Esophagus squamous epithelium (tissue), 5 donors: ENCODE data around the gene ARAP3. TPM values are rescaled to one million over a fixed set of nuclear protein-coding genes. Genes with fewer than 3 reads are reported as not detected.
"Not testable (repeated sequence)": the region's sequence is repeated elsewhere in the genome, so short reads cannot be mapped to it uniquely, and the experiment has no call there.

Source experiments
- DNase-seq: peaks from one replicate; lab custom pipeline; 2025; lab: John Stamatoyannopoulos, UW
- H3K27ac ChIP-seq, 4 donors: fragments of 200-600 bp; sonication (generic); one replicate each; pipeline ENCODE4 v1.5.1; 2016 to 2019; ENCODE audit warnings: mild to moderate bottlenecking in 1 of 4
- H3K27me3 ChIP-seq, 4 donors: fragments of 200-600 bp; sonication (generic); 1 replicate in 3 of 4; 2 replicates in 1 of 4; pipeline versions ENCODE4 v1.5.1 to v1.6.0; 2017 to 2021; ENCODE audit warnings: antibody characterized with exemption in 1 of 4
- H3K36me3 ChIP-seq, 3 donors: fragments of 200-600 bp; sonication (generic); one replicate each; pipeline ENCODE4 v1.5.1; 2016 to 2019
- H3K4me1 ChIP-seq, 3 donors: fragments of 200-600 bp; sonication (generic); one replicate each; pipeline ENCODE4 v1.5.1; 2017 to 2019
- H3K4me3 ChIP-seq, 4 donors: fragments of 200-600 bp; sonication (generic); 1 replicate in 3 of 4; 2 replicates in 1 of 4; pipeline ENCODE4 v1.5.1; 2016 to 2019; ENCODE audit warnings: mild to moderate bottlenecking in 2 of 4, moderate library complexity in 1 of 4
- H3K9me3 ChIP-seq, 3 donors: fragments of 200-600 bp; sonication (generic); one replicate each; pipeline ENCODE4 v1.5.1; 2016 to 2019
- POLR2A ChIP-seq, 4 donors: fragments of 450-650 bp; IDR thresholded peaks; one replicate each; pipeline ENCODE4 v1.6.1; 2017; ENCODE audit warnings: antibody characterized with exemption in 4 of 4, mild to moderate bottlenecking in 4 of 4, moderate library complexity in 3 of 4
- WGBS, 2 donors: methylation state at CpG; one replicate each; pipeline ENCODE4 v1.1.5; 2018; 5-methylcytosine and 5-hydroxymethylcytosine counted together
- intact Hi-C: fragments of 100-400 bp; cut with DNase I; formaldehyde crosslinking; loops from one replicate; pipeline ENCODE4 v1.15.0; 2022
- total RNA-seq, 4 donors: library from RNA; depleted of rRNA; stranded (reverse); fragments of >200 nt; gene quantifications; one replicate each; pipeline ENCODE4 v1.1.0, GENCODE V29; 2016
- TF ChIP-seq, protein P1 (sequence below), 6 experiments: fragments of 450-650 bp in 4 of 6; fragments of 200-600 bp in 2 of 6; sonication (generic) in 2 of 6; IDR thresholded peaks; one replicate each; pipeline ENCODE4 v1.5.1; 2016 to 2019; ENCODE audit warnings: antibody characterized with exemption in 6 of 6, mild to moderate bottlenecking in 4 of 6, moderate library complexity in 4 of 6
- donor health status: DM: yes; HTN: yes; CAD: no.

ARAP3 gene, protein sequence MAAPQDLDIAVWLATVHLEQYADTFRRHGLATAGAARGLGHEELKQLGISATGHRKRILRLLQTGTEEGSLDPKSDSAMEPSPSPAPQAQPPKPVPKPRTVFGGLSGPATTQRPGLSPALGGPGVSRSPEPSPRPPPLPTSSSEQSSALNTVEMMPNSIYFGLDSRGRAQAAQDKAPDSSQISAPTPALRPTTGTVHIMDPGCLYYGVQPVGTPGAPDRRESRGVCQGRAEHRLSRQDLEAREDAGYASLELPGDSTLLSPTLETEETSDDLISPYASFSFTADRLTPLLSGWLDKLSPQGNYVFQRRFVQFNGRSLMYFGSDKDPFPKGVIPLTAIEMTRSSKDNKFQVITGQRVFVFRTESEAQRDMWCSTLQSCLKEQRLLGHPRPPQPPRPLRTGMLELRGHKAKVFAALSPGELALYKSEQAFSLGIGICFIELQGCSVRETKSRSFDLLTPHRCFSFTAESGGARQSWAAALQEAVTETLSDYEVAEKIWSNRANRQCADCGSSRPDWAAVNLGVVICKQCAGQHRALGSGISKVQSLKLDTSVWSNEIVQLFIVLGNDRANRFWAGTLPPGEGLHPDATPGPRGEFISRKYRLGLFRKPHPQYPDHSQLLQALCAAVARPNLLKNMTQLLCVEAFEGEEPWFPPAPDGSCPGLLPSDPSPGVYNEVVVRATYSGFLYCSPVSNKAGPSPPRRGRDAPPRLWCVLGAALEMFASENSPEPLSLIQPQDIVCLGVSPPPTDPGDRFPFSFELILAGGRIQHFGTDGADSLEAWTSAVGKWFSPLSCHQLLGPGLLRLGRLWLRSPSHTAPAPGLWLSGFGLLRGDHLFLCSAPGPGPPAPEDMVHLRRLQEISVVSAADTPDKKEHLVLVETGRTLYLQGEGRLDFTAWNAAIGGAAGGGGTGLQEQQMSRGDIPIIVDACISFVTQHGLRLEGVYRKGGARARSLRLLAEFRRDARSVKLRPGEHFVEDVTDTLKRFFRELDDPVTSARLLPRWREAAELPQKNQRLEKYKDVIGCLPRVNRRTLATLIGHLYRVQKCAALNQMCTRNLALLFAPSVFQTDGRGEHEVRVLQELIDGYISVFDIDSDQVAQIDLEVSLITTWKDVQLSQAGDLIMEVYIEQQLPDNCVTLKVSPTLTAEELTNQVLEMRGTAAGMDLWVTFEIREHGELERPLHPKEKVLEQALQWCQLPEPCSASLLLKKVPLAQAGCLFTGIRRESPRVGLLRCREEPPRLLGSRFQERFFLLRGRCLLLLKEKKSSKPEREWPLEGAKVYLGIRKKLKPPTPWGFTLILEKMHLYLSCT (N-terminal part only)
- total RNA-seq = 1 to 10 TPM; 1.1 to 5.9 (median 2.4) TPM

DNA sequence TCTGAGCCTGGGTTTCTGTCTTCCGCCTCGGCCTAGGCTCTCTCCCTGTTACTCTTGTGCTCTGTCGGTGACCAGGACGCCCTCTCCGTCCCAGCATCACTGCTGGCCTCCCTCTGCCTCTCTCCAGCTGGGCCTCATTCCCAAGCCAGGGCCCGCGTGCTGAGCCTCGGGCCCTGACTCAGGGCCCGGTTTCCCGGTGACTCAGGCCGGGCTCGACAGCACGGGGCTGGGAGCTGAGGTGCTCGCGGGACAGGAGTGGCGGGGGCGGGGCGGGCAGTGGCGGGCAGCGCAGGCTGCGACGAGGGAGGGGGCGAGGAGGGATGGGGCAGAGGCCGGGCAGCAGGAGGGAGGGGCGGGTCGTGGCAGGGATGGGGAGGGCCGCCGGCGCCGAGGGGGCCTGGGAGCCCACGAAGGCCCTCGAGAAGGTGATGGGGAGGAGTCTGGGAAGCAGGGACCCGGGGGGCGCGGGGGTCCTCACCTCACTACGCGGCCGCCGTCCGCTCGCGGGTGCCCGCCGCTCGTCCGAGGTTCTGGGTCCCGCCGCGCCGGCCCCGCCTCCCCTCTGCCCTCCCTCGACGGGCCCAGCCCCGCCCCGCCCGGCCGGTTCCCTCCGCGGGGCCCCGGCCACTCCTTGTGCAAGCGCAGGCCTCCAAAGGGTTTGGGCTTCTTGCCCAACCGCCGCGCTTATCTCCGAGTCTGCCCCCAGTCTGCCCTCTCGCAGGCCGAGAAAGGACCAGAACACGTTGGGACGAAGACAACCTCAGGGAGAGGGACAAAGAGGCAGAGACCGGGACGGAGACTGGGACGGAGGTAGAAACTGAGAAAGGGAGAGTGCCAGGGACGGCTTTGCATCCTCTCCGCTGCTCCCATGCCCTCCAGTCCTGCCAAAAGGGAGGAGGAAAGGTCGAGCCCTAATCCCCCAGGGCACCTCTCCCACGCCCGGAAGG is at the start of gene ARAP3:
Gene ARAP3 (minus strand): TSS at position 536 of the 947 bp plus-strand sequence. CDS start 1,744 bp downstream, outside the sequence.
- Histone ChIP-seq H3K9me3 (no peaks in the 10 kb centered on the region), H3K4me1 (peaks cover 17 to 48% (median 18%) of the 10 kb centered on the region in 3 donors), H3K27ac (peak within 1 kb of the TSS; percentile 81 to 93 (median 86)), H3K36me3 (no peaks in the 10 kb centered on the region), H3K4me3 (peak within 1 kb of the TSS; percentile 50 to 77 (median 59)), H3K27me3 (no peaks in the 10 kb centered on the region)
- DNase-seq = no peak
- 7 to 16% methylated on average over 10 to 12 of the region's 77 CpGs for WGBS, 2 donors
- TF ChIP-seq, protein P1, sequence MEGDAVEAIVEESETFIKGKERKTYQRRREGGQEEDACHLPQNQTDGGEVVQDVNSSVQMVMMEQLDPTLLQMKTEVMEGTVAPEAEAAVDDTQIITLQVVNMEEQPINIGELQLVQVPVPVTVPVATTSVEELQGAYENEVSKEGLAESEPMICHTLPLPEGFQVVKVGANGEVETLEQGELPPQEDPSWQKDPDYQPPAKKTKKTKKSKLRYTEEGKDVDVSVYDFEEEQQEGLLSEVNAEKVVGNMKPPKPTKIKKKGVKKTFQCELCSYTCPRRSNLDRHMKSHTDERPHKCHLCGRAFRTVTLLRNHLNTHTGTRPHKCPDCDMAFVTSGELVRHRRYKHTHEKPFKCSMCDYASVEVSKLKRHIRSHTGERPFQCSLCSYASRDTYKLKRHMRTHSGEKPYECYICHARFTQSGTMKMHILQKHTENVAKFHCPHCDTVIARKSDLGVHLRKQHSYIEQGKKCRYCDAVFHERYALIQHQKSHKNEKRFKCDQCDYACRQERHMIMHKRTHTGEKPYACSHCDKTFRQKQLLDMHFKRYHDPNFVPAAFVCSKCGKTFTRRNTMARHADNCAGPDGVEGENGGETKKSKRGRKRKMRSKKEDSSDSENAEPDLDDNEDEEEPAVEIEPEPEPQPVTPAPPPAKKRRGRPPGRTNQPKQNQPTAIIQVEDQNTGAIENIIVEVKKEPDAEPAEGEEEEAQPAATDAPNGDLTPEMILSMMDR (IDR thresholded peaks at IDR 0.05) = no peak
- intact Hi-C loops = no loop called here

DNA sequence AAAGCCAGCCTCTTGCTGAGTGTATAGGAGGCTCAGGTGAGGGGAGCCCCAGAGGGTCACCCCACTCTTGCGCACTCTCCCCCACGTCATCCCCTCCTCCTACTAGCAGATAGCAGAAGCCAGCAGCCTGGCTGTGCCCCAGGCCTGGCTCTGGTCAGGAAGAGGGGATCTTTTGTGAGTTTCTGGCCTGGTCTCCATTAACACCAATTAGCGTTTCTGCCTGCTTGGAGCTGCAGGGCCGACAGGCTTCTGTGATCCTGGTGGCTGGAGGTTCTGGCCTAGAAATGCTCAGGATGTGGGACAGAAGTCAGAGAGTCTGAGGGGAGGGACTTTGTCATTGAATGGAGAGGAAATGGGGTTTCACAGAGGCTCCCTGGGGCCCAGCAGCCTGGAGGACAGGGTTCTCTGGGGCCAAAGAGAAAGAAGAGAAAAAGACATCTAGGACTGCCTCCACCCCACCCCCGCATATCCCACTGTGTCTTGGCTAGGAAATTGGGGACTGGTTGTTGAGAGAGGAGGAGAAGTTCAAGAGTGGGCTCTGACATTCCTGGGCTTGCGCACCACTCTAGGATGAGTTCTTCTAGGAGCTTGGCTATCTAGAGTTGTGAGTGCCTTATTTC is 47.5 kb upstream of the ARAP3 start:
- Histone ChIP-seq H3K36me3 (no peaks in the 10 kb centered on the region), H3K9me3 (no peaks in the 10 kb centered on the region), H3K27me3 (peaks cover 0 to 21% (median 0%) of the 10 kb centered on the region in 4 donors), H3K4me1 (no peaks in the 10 kb centered on the region), H3K27ac (no peak overlapping the region), H3K4me3 (no peak overlapping the region)
- no peak for TF ChIP-seq POLR2A (IDR thresholded peaks at IDR 0.05)
- TF ChIP-seq, protein P1 (IDR thresholded peaks at IDR 0.05) = no peak
- intact Hi-C loops = no loop called here
- no peak for DNase-seq
- 59 to 65% methylated on average over 5 of the region's 6 CpGs for WGBS, 2 donors

DNA sequence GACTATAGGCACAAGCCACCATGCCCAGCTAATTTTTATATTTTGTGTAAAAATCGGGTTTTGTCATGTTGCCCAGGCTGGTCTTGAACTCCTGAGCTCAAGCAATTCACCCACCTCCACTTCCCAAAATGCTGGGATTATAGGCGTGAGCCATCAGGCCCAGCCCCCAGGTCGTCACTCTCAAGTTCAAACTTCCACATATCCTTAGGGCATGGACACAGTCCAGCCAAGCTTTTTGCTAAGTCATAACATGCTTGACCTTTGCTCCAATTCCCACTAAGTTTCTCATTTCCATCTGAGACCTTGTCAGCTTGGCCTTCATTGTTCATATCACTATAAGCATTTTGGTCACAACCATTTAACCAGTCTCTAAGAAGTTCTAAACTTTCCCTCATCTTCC is 43.9 kb upstream of the ARAP3 start:
- Histone ChIP-seq H3K4me3 (no peak overlapping the region), H3K27me3 (peaks cover 0 to 8% (median 0%) of the 10 kb centered on the region in 4 donors), H3K27ac (no peak overlapping the region), H3K36me3 (no peaks in the 10 kb centered on the region), H3K9me3 (no peaks in the 10 kb centered on the region), H3K4me1 (no peaks in the 10 kb centered on the region)
- WGBS, 2 donors = 41 to 44% methylated on average over 3 of the region's 3 CpGs
- intact Hi-C loops = no loop called here
- TF ChIP-seq, protein P1 (IDR thresholded peaks at IDR 0.05) = no peak
- TF ChIP-seq POLR2A (IDR thresholded peaks at IDR 0.05) = no peak
- DNase-seq = no peak

DNA sequence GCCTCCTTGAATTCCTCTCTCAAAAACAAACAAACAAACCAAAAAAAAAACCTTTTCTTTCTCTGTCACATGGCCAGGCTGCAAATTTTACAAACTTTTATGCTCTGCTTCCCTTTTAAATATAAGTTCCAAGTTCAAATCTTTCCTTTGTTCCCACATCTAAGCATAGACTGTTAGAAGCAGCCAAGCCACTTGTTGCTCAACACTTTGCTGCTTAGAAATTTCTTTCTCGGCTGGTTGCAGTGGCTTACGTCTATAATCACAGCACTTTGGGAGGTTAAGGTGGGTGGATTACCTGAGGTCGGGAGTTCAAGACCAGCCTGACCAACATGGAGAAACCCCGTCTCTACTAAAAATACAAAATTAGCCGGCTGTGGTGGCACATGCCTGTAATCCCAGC is 43.1 kb upstream of the ARAP3 start:
- H3K36me3 ChIP-seq, H3K4me1 ChIP-seq, H3K9me3 ChIP-seq, H3K4me3 ChIP-seq, H3K27me3 ChIP-seq, intact Hi-C loops, DNase-seq, H3K27ac ChIP-seq: not testable (repeated sequence)
- WGBS, 2 donors = 78 to 83% methylated on average over 3 to 4 of the region's 5 CpGs
